ENCODE measurements around the gene LRRC38. TPM values are rescaled to one million over a fixed set of nuclear protein-coding genes. Genes with fewer than 3 reads are reported as not detected.
A peak's percentile ranks its signal among the peaks of the same experiment; 100 is the strongest.

Gene LRRC38
- total and polyA plus RNA-seq, 8 donors = not detected

- no peak overlapping the region for H3K4me3 ChIP-seq
- no peaks in the 10 kb centered on the region for H3K4me1 ChIP-seq
- peaks cover 0 to 46% of the 10 kb centered on the region in 2 donors for H3K27me3 ChIP-seq
- no peaks in the 10 kb centered on the region for H3K36me3 ChIP-seq
- DNase-seq (peak in 1 of 4 donors; percentile 19), ATAC-seq (no peak)
- H3K9me3 ChIP-seq = no peaks in the 10 kb centered on the region
- intact Hi-C loops (cut with DNase I) = no loop called here
- no peak overlapping the region for H3K27ac ChIP-seq
- no peak for TF ChIP-seq CTCF (IDR thresholded peaks at IDR 0.05)
Observed at GRCh38 chr1:13492711-13493110, 21.1 kb downstream of the LRRC38 start.

GRCh38 chr1:13487957-13488356 lies 25.8 kb downstream of the LRRC38 start:
- Histone ChIP-seq H3K9me3 (no peaks in the 10 kb centered on the region), H3K27me3 (peaks cover 0 to 46% of the 10 kb centered on the region in 2 donors), H3K36me3 (no peaks in the 10 kb centered on the region), H3K4me1 (no peaks in the 10 kb centered on the region), H3K27ac (no peak overlapping the region), H3K4me3 (no peak overlapping the region)
- DNase-seq = no peak
- intact Hi-C loops (cut with DNase I) = no loop called here
- no peak for ATAC-seq
- no peak for TF ChIP-seq CTCF (IDR thresholded peaks at IDR 0.05)

DNA sequence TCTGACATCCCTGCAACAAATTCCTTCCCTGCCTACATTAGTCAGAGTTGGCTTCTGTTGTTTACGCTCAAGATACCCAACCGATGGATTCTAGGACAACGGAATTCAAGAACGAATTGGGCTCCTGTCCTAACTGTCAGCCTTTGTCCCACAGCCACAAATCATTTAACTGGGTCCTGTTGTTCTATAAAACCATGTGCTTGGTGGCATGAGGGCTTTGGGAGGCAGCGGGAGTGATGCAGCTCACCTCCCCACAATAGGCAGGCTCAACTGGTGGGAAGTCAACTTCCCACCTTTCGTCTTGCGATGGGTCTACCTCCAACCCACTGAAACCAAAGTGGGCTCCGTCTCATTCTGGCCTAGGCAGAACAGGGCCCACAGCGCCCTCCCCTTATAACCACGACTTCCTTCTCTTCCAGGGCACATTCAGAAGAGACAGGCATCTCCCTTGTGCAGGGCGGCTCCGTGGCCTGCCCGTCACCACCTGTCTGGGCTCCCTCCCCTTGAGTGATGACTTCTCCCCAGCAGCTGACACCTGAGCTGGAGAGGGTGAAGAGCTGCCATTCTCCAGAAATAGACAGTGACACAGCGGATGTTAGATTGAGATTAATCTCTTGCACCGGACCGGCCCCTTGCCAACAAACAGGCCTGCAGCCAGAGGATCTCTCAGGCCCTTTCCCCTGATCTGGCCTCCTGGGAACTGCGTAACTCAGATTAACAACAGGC lies 26.5 kb downstream of the LRRC38 start:
- ATAC-seq (no peak), DNase-seq (peak in 1 of 4 donors; percentile 33)
- Histone ChIP-seq H3K27me3 (peaks cover 0 to 43% of the 10 kb centered on the region in 2 donors), H3K4me1 (no peaks in the 10 kb centered on the region), H3K27ac (no peak overlapping the region), H3K36me3 (no peaks in the 10 kb centered on the region), H3K9me3 (no peaks in the 10 kb centered on the region), H3K4me3 (no peak overlapping the region)
- intact Hi-C loops (cut with DNase I) = no loop called here
- no peak for TF ChIP-seq CTCF (IDR thresholded peaks at IDR 0.05)

DNA sequence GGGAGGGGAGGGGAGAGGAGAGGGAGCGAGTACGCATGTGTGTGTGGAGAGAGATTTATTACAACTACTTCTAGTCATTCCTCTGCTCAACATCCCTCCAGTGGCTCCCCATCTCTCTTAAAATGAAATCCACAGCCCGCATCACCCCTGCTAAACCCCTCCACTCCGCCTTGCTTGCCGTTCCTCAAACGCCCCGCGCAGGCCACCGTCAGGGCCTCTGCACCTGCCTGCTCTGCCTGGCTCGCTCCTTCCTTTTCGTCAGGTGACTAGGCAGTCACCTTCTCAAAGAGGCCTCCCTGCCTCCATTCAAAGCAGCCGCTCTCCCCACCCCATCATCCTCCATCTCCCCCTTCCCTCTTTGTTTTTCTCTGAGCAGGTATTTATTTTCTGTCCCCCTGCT lies 29.9 kb downstream of the LRRC38 start:
- Histone ChIP-seq H3K36me3 (no peaks in the 10 kb centered on the region), H3K9me3 (no peaks in the 10 kb centered on the region), H3K4me1 (no peaks in the 10 kb centered on the region), H3K4me3 (no peak overlapping the region), H3K27me3 (peaks cover 0 to 18% of the 10 kb centered on the region in 2 donors), H3K27ac (no peak overlapping the region)
- peak in 1 of 4 donors; percentile 36 for DNase-seq
- TF ChIP-seq CTCF (IDR thresholded peaks at IDR 0.05) = no peak
- no peak for ATAC-seq
- intact Hi-C loops (cut with DNase I) = no loop called here

GRCh38 chr1:13482600-13482999 lies 31.2 kb downstream of the LRRC38 start:
- no peak for TF ChIP-seq CTCF (IDR thresholded peaks at IDR 0.05)
- DNase-seq (no peak), ATAC-seq (no peak)
- Histone ChIP-seq H3K9me3 (peaks cover 0 to 4% of the 10 kb centered on the region in 2 donors), H3K4me1 (no peaks in the 10 kb centered on the region), H3K27ac (no peak overlapping the region), H3K4me3 (no peak overlapping the region), H3K36me3 (no peaks in the 10 kb centered on the region), H3K27me3 (peaks cover 0 to 17% of the 10 kb centered on the region in 2 donors)
- intact Hi-C loops (cut with DNase I) = no loop called here

Data from left lung (tissue), 10 donors.